ENCODE measurements around the gene PLXNA4. TPM values are rescaled to one million over a fixed set of nuclear protein-coding genes. Genes with fewer than 3 reads are reported as not detected.

PLXNA4 gene
- total RNA-seq, 1 donor from 2014 or later: 5.8 TPM

GRCh38 chr7:132354527-132354926 is 221.7 kb downstream of the PLXNA4 start:
- DNase-seq (ENCODE audit: low spot score): no peak

- DNase-seq (ENCODE audit: low spot score): no peak
These were observed 222.3 kb downstream of the PLXNA4 start for GRCh38 chr7:132353936-132354335.

GRCh38 chr7:132352800-132353199 is 223.5 kb downstream of the PLXNA4 start:
- DNase-seq (ENCODE audit: low spot score): no peak

- DNase-seq (ENCODE audit: low spot score): no peak
These were observed 224.2 kb downstream of the PLXNA4 start for GRCh38 chr7:132351954-132352499.

GRCh38 chr7:132350741-132351140 is 225.5 kb downstream of the PLXNA4 start:
- DNase-seq (ENCODE audit: low spot score): no peak

- no peak for DNase-seq (ENCODE audit: low spot score)
These were observed 227.2 kb downstream of the PLXNA4 start for GRCh38 chr7:132349075-132349474.

- DNase-seq (ENCODE audit: low spot score): no peak
These were observed 227.9 kb downstream of the PLXNA4 start for GRCh38 chr7:132348341-132348740.

GRCh38 chr7:132347858-132348257 is 228.4 kb downstream of the PLXNA4 start:
- no peak for DNase-seq (ENCODE audit: low spot score)

GRCh38 chr7:132347123-132347522 is 229.1 kb downstream of the PLXNA4 start:
- DNase-seq (ENCODE audit: low spot score): no peak

GRCh38 chr7:132345543-132346129 is 230.6 kb downstream of the PLXNA4 start:
- DNase-seq (ENCODE audit: low spot score): no peak

GRCh38 chr7:132345030-132345429 is 231.2 kb downstream of the PLXNA4 start:
- DNase-seq (ENCODE audit: low spot score): no peak

- no peak for DNase-seq (ENCODE audit: low spot score)
These were observed 233.1 kb downstream of the PLXNA4 start for GRCh38 chr7:132343199-132343598.

- no peak for DNase-seq (ENCODE audit: low spot score)
These were observed 238.7 kb downstream of the PLXNA4 start for GRCh38 chr7:132337450-132338080.

GRCh38 chr7:132336797-132337196 is 239.5 kb downstream of the PLXNA4 start:
- DNase-seq (ENCODE audit: low spot score): peak; percentile 33

- DNase-seq (ENCODE audit: low spot score): no peak
These were observed 243.0 kb downstream of the PLXNA4 start for GRCh38 chr7:132333301-132333700.

- no peak for DNase-seq (ENCODE audit: low spot score)
These were observed 247.5 kb downstream of the PLXNA4 start for GRCh38 chr7:132328760-132329159.

GRCh38 chr7:132328047-132328620 is 248.1 kb downstream of the PLXNA4 start:
- DNase-seq (ENCODE audit: low spot score): no peak

GRCh38 chr7:132326878-132327589 is 249.2 kb downstream of the PLXNA4 start:
- no peak for DNase-seq (ENCODE audit: low spot score)

- DNase-seq (ENCODE audit: low spot score): no peak
These were observed 253.3 kb downstream of the PLXNA4 start for GRCh38 chr7:132322970-132323369.

GRCh38 chr7:132321387-132321786 is 254.9 kb downstream of the PLXNA4 start:
- DNase-seq (ENCODE audit: low spot score): no peak

GRCh38 chr7:132319481-132319880 is 256.8 kb downstream of the PLXNA4 start:
- DNase-seq (ENCODE audit: low spot score): no peak
